ENCODE measurements around the gene XIRP1. TPM values are rescaled to one million over a fixed set of nuclear protein-coding genes. Genes with fewer than 3 reads are reported as not detected.
A peak's percentile ranks its signal among the peaks of the same experiment; 100 is the strongest.

XIRP1 gene
- total and polyA plus RNA-seq, 2 of the 13 experiments (the other 11 are each of a cell fraction or from before 2014, with no cell fraction given): not detected

- POLR2A ChIA-PET: no interaction called here
- in situ Hi-C loops (cut with HindIII; ENCODE audit: extremely low pct_ligation_motif_present, low pct_unique_long_range_greater_than_20kb) (no loop called here), intact Hi-C loops (cut with micrococcal nuclease; ENCODE audit: unreplicated experiment) (no loop called here)
- FAIRE-seq (no peak), ATAC-seq (no peak), DNase-seq (ENCODE audit: low spot score) (no peak)
- Histone ChIP-seq H2AFZ (ENCODE audit: low read length) (no peak overlapping the region), H4K20me1 (ENCODE audit: insufficient read depth, low read length) (peaks cover 12% of the 10 kb centered on the region), H3K9ac (ENCODE audit: insufficient read depth, low read depth, low read length) (no peak overlapping the region), H3K4me3 (replicated peaks in 1 of 3; ENCODE audit: insufficient read depth in 1 of 3, low read depth in 2 of 3, low read length in 3 of 3) (no peak overlapping the region), H3K9me3 (ENCODE audit: low read length) (no peaks in the 10 kb centered on the region), H3K36me3 (replicated peaks in 1 of 2; ENCODE audit: control insufficient read depth in 1 of 2, insufficient read depth in 2 of 2, low read length in 2 of 2) (no peaks in the 10 kb centered on the region), H3K27me3 (ENCODE audit: control insufficient read depth in 1 of 2, insufficient read depth in 2 of 2, low read length in 2 of 2) (peaks cover 0 to 1% of the 10 kb centered on the region in 2 experiments; a peak in 2 of 5 replicates), H3K79me2 (ENCODE audit: insufficient read depth, low read length) (peaks cover 19% of the 10 kb centered on the region), H3K27ac (ENCODE audit: extremely low read length, insufficient read depth, low read length) (no peak overlapping the region), H3K4me1 (ENCODE audit: insufficient read depth, low read length) (peaks cover 27% of the 10 kb centered on the region), H3K4me2 (ENCODE audit: low read depth, low read length) (no peak overlapping the region)
- WGBS (ENCODE audit: low lambda C conversion rate): 88% methylated on average over 4 of the region's 4 CpGs
- TF ChIP-seq NR2F6 (IDR thresholded peaks at IDR 0.05): no peak
- no peak for TF ChIP-seq NR2F6 (CRISPR knock-in tag; IDR thresholded peaks at IDR 0.05)
- no TSS peak for BruUV-seq (replicated peaks)
- CTCF ChIA-PET (ENCODE audit: low intra/inter-chr PET ratio, low total read pairs): no interaction called here
These were observed 36.0 kb downstream of the XIRP1 start for GRCh38 chr3:39156421-39156820.

- H3K4me3 ChIP-seq (replicated peaks in 1 of 3; ENCODE audit: insufficient read depth in 1 of 3, low read depth in 2 of 3, low read length in 3 of 3): peak overlapping the region; percentile 73 to 91 (median 84)
- no peaks in the 10 kb centered on the region for H3K9me3 ChIP-seq (ENCODE audit: low read length)
- DNase-seq (ENCODE audit: low spot score): peak; percentile 60
- H4K20me1 ChIP-seq (ENCODE audit: insufficient read depth, low read length): peaks cover 31% of the 10 kb centered on the region
- H2AFZ ChIP-seq (ENCODE audit: low read length): no peak overlapping the region
- FAIRE-seq: no peak
- intact Hi-C loops (cut with micrococcal nuclease; ENCODE audit: unreplicated experiment): loop anchor here (1.0 kb wide), 1 partner anchor 23 kb away; no protein-coding TSS in a partner anchor
- peak overlapping the region; percentile 87 for H3K4me2 ChIP-seq (ENCODE audit: low read depth, low read length)
- TSS peak; percentile 88 for BruUV-seq (replicated peaks)
- peak overlapping the region; percentile 84 for H3K9ac ChIP-seq (ENCODE audit: insufficient read depth, low read depth, low read length)
- 3% methylated on average over 17 of the region's 18 CpGs for whole genome bisulfite sequencing (ENCODE audit: low lambda C conversion rate)
- H3K79me2 ChIP-seq (ENCODE audit: insufficient read depth, low read length): peaks cover 38% of the 10 kb centered on the region
- in situ Hi-C loops (cut with HindIII; ENCODE audit: extremely low pct_ligation_motif_present, low pct_unique_long_range_greater_than_20kb): no loop called here
- POLR2A ChIA-PET: interaction anchor here (1.2 kb wide), 1 partner anchor 23 kb away, joined by 5 read pairs; no protein-coding TSS in a partner anchor
- H3K4me1 ChIP-seq (ENCODE audit: insufficient read depth, low read length): peaks cover 47% of the 10 kb centered on the region
- no peaks in the 10 kb centered on the region; a peak in 1 of 5 replicates for H3K27me3 ChIP-seq (ENCODE audit: control insufficient read depth in 1 of 2, insufficient read depth in 2 of 2, low read length in 2 of 2)
- H3K27ac ChIP-seq (ENCODE audit: extremely low read length, insufficient read depth, low read length): peak overlapping the region; percentile 73
- CTCF ChIA-PET (ENCODE audit: low intra/inter-chr PET ratio, low total read pairs): no interaction called here
- peak; percentile 56 for ATAC-seq
- H3K36me3 ChIP-seq (replicated peaks in 1 of 2; ENCODE audit: control insufficient read depth in 1 of 2, insufficient read depth in 2 of 2, low read length in 2 of 2): peaks cover 0 to 1% of the 10 kb centered on the region in 2 experiments; a peak in 1 of 5 replicates
- TF ChIP-seq PATZ1 (CRISPR knock-in tag; IDR thresholded peaks at IDR 0.05): peak; percentile 66
- TF ChIP-seq, protein P1, sequence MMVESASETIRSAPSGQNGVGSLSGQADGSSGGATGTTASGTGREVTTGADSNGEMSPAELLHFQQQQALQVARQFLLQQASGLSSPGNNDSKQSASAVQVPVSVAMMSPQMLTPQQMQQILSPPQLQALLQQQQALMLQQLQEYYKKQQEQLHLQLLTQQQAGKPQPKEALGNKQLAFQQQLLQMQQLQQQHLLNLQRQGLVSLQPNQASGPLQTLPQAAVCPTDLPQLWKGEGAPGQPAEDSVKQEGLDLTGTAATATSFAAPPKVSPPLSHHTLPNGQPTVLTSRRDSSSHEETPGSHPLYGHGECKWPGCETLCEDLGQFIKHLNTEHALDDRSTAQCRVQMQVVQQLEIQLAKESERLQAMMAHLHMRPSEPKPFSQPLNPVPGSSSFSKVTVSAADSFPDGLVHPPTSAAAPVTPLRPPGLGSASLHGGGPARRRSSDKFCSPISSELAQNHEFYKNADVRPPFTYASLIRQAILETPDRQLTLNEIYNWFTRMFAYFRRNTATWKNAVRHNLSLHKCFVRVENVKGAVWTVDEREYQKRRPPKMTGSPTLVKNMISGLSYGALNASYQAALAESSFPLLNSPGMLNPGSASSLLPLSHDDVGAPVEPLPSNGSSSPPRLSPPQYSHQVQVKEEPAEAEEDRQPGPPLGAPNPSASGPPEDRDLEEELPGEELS (CRISPR knock-in tag; IDR thresholded peaks at IDR 0.05): peak; percentile 31; the same call in 1 of the 2 replicates
- peak; percentile 58; the same call in 1 of the 2 replicates for TF ChIP-seq ZNF580 (CRISPR knock-in tag; IDR thresholded peaks at IDR 0.05; ENCODE audit: borderline replicate concordance, low read depth)
- peak; percentile 33; the same call in 1 of the 2 replicates for TF ChIP-seq RXRA (CRISPR knock-in tag; IDR thresholded peaks at IDR 0.05)
- peak; percentile 71 for TF ChIP-seq POLR2G (IDR thresholded peaks at IDR 0.05; ENCODE audit: low read depth, low read length)
- peak; percentile 56 for TF ChIP-seq SRSF1 (optimal IDR thresholded peaks at IDR 0.05; ENCODE audit: low read depth, low read length)
- TF ChIP-seq ZNF44 (CRISPR knock-in tag; IDR thresholded peaks at IDR 0.05): 0 out of 2 replicates have a peak, but pooled peaks have one; percentile 4
- TF ChIP-seq MIER3 (CRISPR knock-in tag; IDR thresholded peaks at IDR 0.05; ENCODE audit: borderline replicate concordance): 0 out of 2 replicates have a peak, but pooled peaks have one; percentile 43
- TF ChIP-seq HDAC1 (CRISPR knock-in tag; IDR thresholded peaks at IDR 0.05): peak; percentile 35; the same call in 1 of the 2 replicates
- 0 out of 2 replicates have a peak, but pooled peaks have one; percentile 31 for TF ChIP-seq ZSCAN9 (CRISPR knock-in tag; IDR thresholded peaks at IDR 0.05; ENCODE audit: borderline replicate concordance)
These were observed 37.9 kb downstream of the XIRP1 start for GRCh38 chr3:39154280-39155021.
